Measurements from ENCODE around the gene NLRC5.
"Not testable (repeated sequence)": the region's sequence is repeated elsewhere in the genome, so short reads cannot be mapped to it uniquely, and the experiment has no call there.

Gene NLRC5

DNA sequence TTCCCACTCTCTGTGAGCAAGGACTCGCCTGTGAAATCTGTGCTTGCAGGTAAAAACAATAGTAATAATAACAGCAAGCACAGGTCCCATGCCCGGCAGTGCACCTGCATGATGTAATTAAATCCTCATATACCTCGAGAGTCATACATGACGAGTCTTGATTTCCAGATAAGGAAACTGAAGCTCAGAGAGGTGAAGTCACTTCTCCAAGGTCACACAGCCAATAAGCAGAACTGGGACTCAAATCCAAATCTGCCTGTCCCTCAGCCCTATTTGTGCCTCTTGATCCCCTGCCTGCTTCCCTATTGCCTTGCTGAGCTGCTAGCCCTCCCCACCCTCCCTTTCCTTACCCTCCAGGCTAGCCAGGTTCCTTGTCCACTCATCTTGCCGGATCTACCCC is 65.0 kb downstream of the NLRC5 start:
- no peak for DNase-seq

- DNase-seq, result no peak
Measured at GRCh38 chr16:57054771-57055170, 65.4 kb downstream of the NLRC5 start.

GRCh38 chr16:57055671-57056070 is 66.3 kb downstream of the NLRC5 start:
- no peak for DNase-seq

- no peak for DNase-seq
Measured at GRCh38 chr16:57058291-57058861, 69.0 kb downstream of the NLRC5 start.

GRCh38 chr16:57060323-57061083 is 71.1 kb downstream of the NLRC5 start:
- DNase-seq, result no peak

DNA sequence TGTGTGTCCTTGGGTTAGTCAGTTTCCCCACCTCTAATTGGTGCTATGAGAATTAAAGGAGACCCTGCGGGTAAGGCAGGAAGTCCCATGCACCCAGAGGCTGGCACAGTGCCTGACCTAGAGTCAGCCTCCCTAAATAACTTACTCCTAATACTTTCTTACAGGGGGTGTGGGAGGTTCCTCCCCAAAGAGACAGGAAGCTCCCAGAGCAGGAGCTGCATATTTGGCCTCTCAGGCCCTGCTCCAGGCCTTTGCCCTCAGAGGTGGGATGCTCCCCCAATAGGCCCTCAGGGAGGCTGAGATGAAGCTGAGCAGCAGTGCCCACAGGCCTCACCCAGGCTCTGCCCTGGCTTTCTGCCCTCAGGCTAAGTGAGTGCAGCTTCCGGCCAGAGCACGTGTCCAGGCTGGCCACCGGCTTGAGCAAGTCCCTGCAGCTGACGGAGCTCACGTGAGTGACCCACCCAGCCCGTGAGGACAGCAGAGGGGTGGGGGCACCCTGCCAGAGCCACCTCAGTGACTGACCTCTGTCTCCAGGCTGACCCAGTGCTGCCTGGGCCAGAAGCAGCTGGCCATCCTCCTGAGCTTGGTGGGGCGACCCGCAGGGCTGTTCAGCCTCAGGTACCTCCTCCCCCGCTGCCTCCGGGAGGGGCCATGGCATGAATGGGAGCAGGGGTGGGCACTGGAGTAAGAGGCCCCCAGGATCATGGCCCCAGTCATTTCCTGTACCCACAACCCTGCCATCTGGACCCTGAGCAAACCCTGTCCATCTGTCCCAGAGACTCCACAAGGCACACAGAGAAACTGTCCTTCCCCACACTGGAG is 71.9 kb downstream of the NLRC5 start:
- DNase-seq, result no peak

DNA sequence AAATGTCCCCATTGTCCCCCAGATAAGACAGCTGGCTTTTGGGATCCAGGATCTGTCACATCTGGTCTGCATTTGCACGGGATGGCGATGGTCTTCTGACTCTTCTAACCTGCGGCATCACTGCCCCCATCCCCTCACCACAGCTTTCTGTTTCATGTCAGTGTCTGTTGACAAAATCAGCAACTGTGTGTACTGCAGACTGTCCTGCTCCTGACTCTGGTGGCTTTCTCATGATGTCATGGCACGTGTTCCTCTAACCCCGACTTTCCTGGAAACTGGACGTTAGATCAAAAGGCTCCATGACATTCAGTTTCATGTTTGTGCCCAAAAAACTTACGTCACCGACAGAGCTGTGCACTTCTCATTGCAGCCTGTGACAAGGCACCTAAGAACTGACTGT is 73.0 kb downstream of the NLRC5 start:
- DNase-seq, result no peak

GRCh38 chr16:57063189-57063588 is 73.8 kb downstream of the NLRC5 start:
- not testable (repeated sequence) for DNase-seq

- no peak for DNase-seq
Measured at GRCh38 chr16:57064995-57065394, 75.6 kb downstream of the NLRC5 start.

DNA sequence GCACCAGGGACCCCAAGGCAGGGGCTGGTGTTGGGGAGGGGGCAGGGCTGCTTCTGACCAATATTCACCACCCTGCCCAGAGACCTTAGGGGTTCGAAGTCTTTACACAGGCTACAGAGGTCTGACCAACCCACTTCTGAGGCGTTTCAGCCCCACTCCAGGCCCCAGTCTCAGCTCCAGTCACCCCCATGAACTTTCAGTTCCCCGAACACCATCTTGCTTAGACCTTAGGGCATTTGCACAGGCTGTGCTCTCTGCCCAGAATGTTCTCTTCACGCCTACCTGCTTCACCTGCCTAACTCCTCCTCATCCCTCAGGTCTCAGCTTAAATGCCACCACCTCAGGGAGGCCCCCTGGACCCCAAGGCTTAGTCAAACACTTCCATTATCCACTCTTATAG is 77.3 kb downstream of the NLRC5 start:
- no peak for DNase-seq

GRCh38 chr16:57067347-57067746 is 78.0 kb downstream of the NLRC5 start:
- no peak for DNase-seq

DNA sequence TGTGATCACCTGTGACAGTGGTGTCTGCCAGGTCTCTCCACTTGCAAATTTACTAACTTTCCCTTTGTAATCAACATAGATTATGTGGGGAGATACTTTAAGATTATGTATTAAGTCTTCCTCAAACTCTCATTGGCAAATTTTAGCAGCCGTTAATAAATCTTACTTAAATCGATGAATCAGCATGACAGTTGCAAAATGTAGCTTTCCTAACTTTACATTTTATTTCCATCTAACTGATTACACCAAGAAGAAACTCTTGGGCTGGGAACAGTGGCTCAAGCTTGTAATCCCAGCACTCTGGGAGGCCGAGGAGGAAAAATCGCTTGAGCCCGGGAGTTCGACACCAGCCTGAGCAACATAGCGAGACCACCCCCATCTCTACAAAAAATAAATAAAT is 79.7 kb downstream of the NLRC5 start:
- DNase-seq, result no peak

- DNase-seq, result no peak
Measured at GRCh38 chr16:57069635-57070370, 80.4 kb downstream of the NLRC5 start.

- no peak for DNase-seq
Measured at GRCh38 chr16:57070424-57070823, 81.1 kb downstream of the NLRC5 start.

DNA sequence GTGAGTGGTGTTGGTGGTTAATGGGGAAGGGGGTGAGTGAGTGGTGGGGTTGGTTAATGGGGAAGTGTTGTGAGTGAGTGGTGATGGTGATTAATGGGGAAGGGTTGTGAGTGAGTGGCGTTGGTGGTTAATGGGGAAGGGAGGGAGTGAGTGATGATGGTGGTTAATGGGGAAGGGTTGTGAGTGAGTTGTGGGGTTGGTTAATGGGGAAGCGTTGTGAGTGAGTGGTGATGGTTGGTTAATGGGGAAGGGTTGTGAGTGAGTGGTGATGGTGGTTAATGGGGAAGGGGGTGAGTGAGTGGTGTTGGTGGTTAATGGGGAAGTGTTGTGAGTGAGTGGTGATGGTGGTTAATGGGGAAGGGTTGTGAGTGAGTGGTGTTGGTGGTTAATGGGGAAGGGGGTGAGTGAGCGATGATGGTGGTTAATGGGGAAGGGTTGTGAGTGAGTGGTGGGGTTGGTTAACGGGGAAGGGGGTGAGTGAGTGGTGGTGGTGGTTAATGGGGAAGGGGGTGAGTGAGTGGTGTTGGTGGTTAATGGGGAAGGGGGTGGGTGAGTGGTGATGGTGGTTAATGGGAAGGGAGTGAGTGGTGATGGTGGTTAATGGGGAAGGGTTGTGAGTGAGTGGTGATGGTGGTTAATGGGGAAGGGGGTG is 81.8 kb downstream of the NLRC5 start:
- DNase-seq, result not testable (repeated sequence)

DNA sequence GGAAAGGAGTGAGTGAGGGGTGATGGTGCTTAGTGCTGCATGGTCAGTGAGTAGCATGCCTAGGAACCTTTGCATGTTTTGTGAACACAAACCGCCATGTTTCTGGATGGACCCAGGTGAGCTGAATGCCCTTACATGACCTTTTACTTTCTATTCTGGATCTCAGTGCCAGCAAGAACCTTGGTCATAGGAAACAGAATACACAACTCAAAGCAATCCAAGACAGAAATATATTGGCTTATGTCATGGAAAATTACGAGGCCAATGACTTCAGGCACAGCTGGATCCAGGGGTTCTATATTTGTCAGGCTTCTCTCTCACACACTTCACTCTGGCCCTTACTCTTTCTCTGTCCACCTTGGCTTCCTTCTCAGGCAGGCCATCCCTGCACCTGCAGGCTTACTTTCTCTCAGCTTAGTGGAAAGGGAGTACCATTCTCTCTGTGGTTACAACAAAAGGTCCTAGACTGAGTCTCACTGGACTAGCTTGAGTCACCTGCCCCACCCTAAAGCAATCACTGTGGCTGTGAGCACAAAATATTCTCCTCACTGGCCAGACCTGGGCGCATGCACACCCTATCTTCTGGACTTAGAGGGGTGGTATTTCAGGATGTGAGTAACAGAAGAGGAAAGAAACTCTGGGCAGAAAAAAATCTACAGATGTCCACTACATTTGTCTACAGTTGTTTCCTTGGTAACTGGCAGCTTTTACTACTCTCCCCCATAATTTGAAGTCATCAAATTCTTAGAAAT is 82.7 kb downstream of the NLRC5 start:
- no peak for DNase-seq

GRCh38 chr16:57072616-57073275 is 83.4 kb downstream of the NLRC5 start:
- no peak for DNase-seq

GRCh38 chr16:57077714-57078113 is 88.4 kb downstream of the NLRC5 start:
- no peak for DNase-seq

DNA sequence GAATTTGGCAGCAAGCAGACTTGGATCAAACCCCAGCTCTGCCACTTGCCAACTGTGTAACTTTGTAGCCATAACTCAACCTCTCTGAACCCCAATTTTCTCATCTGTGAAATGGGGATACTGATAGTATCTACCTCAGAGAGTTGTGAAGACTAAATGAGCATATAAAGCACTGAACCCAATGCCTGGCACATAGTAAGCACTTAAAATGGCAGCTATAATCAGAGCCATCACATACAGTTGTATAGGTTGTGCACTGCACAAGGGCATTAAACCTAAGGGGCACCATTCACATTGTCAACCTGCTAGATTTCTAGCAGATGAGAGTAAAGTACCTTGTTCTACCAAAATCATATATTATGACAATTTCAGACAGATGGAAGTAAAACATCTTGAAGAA is 92.4 kb downstream of the NLRC5 start:
- DNase-seq, result no peak

GRCh38 chr16:57082664-57083063 is 93.3 kb downstream of the NLRC5 start:
- DNase-seq, result no peak

- DNase-seq, result no peak
Measured at GRCh38 chr16:57083485-57084126, 94.2 kb downstream of the NLRC5 start.

All from NCI-H1694 (cell line).